Peyer's patch (tissue), 4 donors: ENCODE results near the gene NAV2.

ENCODE experiments used
- CTCF ChIP-seq, 6 experiments: fragments of 450-650 bp in 4 of 6; fragments of 200-600 bp in 2 of 6; sonication (generic) in 1 of 6; IDR thresholded peaks; one replicate each; pipeline ENCODE4 v1.5.1; 2017 to 2019; ENCODE audit warnings: antibody characterized with exemption in 6 of 6, mild to moderate bottlenecking in 3 of 6, moderate library complexity in 1 of 6
- POLR2A ChIP-seq, 2 donors: fragments of 450-650 bp; IDR thresholded peaks; one replicate each; pipeline ENCODE4 v1.5.1; 2017; ENCODE audit warnings: antibody characterized with exemption in 2 of 2, mild to moderate bottlenecking in 2 of 2, moderate library complexity in 2 of 2

- no peak for TF ChIP-seq CTCF (IDR thresholded peaks at IDR 0.05)
- no peak for TF ChIP-seq POLR2A (IDR thresholded peaks at IDR 0.05)
These were observed 132.2 kb downstream of the NAV2 start for GRCh38 chr11:19844806-19845205.
